Stimulated activated naive CD4-positive, alpha-beta T cell treated with Interleukin-2 at 50 U/mL for 16 hours (primary cell): ENCODE data around the gene PARVG.

Source experiments
- DNase-seq: peaks from one replicate; lab custom pipeline; 2025; lab: John Stamatoyannopoulos, UW

The PARVG gene

DNA sequence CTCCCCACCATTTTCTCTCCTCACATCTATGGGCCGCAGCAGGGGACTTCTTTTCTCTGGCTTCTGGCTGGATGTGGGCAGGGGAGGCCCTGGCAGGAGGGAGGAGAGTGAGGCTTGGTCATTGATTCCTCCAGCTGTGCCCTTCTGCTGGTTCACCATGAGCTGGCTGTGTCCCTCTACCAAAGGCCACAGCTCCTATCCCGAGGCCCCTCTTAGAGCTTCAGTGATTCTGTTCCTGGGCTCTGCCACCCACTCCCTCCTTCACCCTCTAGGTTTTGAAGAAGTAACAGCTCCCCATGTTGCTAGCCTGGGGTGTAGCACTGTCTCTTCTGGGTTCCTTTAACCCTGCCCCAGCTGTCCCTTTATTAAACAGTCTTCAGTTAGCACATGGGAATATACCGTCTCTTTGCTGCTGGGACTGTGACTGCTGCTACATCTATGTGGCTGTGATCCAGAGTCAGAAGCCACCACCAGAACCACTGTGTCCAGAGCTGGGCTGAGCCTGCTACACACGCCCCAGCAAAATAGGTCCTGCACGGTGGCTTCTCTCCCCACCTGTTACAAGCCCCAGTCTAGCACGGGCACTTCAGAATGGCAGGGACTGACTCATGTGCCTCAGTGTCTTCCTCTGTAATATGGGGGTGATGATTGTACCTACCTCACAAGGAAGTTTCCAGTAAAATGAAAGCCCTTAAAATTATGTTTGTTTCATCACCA lies 578 bp upstream of the PARVG start:
- DNase-seq, result no peak

DNA sequence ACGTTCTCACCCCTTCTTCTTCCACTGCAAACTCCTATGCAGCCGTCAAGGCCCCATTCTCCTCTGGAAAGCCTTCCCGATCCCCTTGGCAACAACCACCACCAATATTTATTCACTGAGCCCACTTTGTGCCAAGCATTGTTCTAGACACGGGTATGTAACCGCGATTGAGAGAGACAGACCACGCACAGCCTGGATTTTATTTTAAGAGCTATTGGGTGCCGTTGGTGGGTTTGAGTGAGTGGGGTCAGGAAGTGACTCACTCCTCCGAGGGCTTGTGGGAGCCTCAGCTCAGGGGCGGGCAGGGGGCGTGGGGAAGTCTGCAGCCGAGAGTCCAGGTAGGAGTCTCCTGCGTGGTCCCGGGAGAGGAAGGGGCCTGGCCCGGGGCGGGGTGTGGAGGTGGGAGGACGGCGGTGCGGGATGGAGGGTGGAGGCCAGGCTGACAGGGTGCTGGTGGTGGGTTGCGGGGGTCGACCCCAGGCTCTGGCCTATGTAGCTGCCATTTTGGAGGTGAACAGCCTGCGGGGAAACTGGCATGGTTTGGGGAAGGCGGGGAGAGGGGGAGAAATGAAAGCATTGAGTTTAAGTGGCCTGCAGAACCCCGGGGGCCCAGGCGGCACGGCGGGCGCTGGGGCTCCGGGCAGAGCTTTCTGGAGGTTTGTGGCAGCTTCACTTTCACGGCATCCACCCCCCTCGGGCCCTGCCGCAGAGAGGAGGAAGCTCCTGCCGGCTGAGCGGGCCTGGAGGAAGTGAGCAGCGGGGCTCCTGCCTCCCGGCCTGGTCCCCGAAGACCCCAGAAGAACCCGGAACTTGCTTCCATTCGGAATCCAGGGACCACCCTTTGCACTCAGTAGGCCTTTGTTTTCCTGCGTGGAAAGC lies 547 bp downstream of the PARVG start:
- DNase-seq, result peak; percentile 66

DNA sequence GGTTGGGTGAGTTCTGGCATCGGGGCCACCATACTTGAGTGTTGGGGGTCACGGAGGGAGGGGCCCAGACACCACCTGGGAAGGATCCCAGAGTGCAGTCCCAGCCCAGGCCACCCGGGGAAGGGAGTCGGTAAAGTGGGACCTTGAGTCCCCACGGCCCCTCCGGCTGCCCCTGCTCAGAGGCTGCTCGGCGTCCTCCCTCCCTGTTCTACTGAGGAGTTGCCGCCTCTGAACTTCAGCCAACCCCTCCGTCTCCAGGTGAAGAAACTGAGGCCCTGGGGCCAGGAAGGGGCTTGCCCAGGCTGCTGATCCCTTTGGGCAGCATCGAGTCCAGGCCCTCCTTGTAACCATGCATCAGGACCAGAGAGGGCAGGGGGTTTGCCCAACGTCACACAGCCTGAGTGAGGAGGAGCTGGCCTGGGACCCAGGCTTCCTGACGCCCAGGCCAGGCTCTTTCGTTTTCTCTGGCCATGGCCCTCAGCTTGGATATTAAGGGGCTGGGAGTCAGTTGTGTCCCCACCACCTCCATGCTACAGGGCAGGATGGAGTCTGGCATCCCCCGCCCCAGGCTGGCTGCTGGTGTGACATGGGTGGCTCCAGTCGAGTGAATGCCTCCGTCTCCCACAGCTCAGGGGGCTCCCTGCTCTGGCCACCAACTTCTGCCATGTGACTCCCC lies 1.3 kb downstream of the PARVG start:
- no peak for DNase-seq

DNA sequence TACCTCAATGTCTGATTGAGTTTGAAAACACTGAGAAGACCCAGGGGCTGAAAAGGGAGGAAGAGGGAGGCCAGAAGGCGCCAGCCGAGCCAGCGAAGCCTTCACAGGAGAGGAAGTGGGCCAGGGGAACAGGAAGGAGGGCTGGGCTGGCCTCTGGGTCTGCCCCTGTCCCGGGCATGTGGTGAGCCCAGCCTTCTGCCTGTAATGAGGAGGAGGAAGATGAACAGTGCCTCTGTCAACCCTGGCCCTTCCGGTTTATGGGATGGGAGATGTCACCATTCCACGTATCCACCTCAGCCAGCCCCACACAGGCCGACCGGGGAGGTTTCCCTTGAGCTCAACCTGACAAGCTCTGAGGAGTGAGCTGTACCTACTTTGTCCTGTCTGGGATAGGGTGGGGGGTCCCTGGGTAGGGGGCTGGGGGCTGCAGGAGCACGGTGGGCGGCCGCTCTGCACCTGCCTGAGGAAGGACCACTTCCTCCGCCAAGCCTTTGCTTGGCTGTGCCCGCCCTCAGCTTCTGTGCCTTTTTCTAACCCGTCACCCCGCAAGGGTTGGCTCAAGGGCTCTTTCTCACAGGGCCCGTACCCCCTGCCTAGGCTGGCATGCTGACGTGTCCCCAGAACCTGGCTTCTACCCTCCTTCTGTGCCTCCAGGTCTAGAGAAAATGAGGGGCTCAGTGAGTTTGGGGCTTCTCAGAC lies 2.0 kb downstream of the PARVG start:
- DNase-seq, result no peak

DNA sequence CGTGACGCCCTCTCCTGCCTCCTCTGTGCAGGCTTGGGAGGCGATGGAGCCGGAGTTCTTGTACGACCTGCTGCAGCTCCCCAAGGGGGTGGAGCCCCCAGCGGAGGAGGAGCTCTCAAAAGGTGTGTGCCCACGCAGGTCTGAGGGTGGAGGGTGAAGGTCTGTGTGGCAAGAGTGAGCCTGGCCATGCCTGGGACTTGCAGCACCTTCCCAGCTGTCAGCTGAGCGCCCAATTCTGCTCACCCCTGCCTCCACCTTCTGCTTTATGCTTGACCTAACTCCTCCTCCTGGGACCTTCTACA lies 2.5 kb downstream of the PARVG start:
- DNase-seq, result no peak

DNA sequence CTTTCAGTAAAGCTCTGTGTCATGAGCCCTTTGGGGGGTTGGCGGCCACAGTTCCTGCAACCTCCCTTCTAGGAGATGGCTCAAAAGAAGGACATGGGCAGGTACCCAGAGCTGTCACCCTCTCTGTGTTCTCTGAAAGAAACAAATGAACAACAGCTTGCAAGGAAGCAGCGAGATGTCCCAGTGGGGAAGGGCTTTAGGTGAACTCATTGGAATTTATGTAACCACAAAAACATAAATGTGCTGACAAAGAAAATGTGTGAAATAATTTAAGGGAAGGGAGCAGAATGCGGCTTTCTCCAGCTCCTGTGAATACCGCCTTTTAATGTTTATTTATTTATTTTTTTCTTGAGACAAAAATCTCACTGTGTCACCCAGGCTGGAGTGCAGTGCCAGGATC lies 3.3 kb downstream of the PARVG start:
- DNase-seq, result no peak

DNA sequence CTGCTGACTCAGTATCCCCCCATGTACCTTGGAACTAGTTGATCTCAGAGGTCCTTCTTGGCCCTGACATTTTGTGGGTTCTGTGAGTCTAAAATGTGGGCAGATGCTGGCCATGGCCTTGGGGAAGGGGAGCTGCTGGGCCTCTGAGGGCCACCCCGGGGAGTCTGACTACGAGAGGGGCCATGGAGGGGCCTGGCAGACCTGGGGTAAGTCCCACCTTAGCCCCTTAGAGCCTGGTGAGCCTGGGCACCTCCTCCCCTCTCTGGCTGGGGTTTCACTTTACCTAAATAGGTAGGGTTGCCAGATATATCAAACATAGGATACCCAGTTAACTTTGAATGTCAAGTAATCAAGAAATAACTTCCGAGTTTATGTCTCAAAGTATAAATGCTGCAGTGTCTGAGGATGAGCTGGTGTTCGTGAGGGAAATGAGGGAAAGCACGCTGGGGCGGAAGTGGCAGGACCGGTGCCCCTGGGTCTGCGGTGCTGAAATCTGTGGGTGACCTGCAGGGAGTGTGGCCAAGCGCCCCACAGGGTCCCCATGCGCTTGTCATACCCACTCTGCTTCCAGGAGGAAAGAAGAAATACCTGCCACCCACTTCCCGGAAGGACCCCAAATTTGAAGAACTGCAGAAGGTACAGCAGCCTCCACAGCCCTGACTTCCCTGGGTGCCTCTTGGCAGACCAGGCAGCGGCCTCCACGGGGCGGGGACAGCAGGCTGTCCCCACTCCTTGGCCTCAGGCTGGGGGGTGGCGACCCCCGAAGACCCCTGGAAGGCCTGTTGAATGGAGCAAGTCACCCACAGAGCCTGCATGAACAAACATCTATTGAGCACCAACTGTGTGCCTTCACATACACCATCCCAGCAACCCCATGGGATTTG lies 4.8 kb downstream of the PARVG start:
- no peak for DNase-seq

DNA sequence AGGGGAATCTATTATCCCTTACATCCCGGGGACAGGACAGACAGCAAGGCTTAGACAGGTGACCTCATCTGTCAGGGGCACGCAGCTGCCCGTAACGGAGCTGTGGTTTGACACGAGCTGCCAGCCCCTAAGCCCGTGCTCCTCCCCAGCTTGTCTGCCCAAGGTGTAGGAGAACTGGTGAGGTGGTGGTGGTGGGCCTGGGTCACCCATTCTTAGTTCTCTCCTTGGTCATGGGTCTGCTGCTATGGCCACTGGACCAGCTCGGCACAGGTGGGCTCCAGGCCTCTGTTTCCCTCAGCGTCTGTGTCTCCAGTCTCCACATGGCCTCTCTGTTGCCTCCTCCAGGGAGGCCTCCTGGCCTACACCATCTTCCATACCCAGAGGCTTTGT lies 5.4 kb downstream of the PARVG start:
- DNase-seq, result no peak

DNA sequence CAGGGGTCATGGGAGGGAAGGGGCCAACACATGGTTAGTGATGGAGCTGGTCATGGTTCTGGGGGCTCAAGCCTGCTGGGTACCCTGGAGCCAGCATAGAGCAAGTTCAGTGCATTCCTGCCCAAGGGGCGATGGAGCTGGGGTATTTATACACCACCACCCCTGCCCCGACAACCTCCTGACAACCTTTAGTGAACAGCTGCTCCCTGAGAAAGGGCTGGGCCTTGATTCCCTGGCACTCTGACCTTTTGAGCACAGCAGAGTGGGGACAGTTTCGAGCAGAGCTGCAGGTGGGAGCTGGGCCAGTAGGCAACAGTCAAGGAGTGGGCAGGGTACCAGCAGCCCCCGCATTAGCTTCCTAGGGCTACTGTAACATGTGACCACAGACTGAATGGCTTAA lies 6.0 kb downstream of the PARVG start:
- no peak for DNase-seq

DNA sequence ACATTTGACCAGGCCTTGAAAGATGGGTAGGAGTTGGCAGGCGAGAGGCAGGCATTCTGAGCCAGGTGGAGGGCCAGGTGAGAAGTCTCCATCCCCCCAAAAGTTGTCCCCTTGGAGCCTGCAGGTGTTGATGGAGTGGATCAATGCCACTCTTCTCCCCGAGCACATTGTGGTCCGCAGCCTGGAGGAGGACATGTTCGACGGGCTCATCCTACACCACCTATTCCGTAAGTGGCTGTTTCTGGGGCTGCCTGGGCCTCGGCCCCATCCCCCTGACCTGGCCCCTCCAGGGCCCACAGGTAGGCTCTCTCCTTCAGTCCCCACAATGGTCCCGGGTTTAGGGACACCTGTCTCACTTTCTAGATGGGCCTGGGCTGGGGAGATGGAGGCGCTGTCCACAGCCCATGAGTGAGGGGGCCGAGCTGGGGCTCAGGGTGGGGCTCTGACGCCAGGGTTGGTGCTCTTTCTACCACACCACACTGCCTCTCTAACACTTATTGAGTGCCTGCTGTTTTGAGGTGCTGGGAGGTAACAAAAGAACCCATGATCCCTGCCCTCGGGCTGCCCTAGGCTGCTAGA lies 7.0 kb downstream of the PARVG start:
- DNase-seq, result no peak

DNA sequence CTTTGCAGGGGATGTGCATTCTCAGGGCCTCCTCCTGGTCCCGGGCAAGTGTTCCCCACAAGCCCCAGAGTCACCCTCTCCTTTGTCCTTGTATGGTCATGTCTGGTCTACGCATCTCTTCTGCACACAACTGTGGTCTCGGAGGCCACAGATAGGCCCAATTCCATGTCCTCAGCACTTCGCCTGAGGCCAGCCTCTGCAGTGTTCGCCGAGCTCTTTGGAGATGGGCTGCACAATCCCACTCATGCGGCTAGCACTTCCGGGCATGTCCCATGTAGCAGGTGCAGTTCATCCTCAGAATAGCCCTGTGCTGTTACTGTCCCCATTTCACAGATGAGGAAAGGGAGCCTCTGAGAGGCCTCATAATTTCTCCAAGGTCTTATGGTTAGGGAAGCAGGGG lies 7.6 kb downstream of the PARVG start:
- DNase-seq, result no peak

DNA sequence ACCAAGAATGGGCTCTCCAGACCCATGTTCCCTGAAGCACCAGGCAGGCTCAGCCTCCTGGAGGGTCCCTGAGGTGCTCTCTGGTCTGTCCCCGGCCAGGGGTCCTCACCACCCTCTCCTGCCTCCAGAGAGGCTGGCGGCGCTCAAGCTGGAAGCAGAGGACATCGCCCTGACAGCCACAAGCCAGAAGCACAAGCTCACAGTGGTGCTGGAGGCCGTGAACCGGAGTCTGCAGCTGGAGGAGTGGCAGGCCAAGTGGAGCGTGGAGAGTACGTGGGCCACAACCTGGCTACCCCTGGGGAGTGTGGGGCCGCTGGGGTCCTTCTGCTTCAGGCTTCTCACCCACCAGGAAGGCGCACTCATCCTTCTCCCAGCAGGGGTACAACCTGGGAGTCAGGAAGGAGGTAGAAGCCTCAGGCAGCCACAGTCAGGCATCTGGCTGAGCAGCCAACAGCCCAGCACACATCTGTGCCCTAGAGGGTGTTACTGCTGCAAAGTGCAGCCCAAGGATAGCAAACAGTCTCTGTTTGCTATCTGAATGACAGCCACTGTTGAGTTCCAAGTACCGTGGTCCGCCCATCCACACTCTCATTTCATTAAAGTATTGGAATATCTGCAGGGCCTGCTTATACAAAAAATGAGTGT lies 8.4 kb downstream of the PARVG start:
- DNase-seq, result no peak

DNA sequence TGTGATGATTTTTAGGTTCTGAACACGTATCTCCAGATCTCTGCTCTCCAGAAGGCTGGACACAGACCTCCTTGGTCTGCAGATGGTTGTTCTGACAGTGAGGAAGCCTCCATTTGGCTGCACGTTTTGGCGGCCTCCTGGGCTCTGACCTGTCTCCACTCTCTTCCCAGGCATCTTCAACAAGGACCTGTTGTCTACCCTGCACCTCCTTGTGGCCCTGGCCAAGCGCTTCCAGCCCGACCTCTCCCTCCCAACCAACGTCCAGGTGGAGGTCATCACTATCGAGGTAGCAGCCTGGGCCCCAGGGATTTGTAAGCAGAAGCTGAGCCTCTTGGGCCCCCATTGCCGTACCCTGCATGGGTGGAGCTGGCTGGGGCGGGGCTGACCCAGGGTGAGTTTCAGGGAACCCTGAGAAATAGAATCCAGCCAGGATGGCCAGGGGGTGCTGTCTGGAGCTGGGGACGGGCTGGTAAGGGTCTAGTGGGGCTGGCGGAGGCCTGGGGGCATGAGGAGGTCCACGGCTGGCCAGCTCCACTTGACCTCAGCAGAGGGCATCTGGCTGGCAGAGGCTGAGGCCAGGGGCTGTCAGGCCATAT lies 9.8 kb downstream of the PARVG start:
- no peak for DNase-seq

DNA sequence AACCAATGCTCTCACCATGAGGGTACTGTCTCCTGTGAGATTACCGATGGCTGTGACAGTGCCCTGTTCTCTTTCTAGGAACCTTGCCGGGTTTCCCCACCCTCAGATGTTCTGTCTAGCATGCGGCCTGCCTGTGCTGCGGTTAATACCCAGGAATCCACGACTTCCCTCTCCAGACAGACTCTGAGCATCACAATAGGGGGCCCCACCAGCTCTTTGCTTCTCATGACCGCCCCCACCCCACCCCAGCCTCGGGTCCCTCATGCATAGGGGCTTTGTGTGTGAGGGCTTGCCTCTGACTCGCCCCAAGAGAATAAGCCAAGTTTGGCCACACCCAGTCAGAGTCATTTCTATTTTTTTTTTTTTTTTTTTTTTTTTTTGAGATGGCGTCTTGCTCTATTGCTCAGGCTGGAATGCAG lies 10.3 kb downstream of the PARVG start:
- peak; percentile 47 for DNase-seq

DNA sequence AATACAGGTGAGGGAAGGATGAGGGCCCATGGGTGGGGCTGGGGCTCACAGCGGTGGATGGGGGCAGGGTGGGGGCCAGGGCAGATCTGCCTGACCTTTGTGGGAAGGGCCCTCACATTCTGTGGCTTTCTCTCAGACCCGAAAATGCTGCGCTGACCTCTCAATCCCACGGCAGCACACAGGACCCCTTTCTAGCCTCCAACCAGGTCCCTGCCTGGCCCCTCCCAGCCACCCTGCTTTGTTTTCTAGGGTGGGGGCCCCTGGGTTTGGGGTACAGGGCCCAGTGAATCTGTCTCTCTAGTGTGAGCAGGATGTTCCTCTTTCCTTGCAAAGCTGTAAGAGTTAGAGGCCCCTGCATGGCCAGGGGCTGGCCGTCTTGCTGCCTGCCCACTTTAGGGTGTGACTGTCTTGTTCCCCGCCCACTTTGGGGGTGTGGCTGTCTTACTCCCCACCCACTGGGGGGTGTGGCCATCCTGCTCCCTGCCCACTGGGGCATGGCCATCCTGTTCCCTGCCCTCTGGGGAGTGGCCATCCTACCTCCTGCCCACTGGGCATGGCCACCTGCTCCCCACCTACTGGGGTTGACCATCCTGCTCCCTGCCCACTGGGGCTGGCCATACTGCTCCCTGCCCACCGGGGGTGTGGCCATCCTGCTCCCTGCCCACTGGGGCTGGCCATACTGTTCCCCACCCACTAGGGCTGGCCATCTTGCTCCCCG lies 11.5 kb downstream of the PARVG start:
- no peak for DNase-seq

DNA sequence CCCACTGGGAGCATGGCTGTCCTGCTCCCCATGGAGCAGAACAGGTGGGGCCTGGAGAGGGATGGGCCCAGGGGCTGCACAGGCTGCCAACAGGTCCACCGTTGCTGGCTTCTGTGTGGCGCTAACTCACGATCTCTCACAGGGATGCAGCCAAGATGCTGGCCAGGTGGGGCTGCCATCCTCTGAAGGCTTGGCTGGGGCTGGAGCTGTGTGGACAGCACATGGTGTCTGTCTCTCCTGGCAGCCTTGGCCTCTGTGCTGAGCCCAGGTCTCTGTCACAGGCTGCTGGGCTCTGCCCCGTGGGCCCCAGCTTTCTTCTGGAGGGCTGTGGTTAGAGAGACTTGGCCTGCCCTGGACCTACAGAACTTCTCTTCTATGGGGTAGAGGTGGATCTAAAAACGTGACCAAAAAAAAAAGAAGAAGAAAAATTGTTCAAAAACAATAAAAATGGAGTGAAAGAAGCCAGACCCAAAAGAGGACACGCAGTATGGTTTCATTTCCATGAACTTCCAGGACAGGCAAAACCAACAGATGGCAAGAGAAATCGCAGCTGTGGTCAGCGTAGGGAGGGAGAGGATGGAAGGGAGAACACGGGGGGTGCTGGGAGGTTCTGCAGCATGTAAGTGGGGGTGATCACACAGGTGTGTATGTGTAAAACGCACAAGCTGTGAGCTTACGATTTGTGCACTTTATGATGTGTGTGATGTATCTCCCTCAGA lies 12.2 kb downstream of the PARVG start:
- no peak for DNase-seq

DNA sequence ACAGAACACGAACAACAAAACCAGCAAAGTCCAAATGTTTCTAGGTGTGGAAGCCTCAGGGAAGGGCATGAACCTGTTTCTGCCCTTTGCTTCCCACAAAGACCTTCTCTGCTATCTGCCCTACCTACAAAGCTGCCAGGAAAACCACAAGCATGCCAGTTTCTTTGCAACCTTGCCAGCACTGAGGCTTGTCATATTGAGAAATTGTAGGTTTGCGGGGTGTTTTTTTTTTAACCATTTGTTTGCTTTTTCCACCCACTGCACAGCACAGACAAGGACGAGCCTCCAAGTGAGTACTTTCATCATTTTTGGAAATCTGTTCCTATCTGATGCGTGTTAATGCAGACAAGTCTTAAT lies 12.8 kb downstream of the PARVG start:
- peak; percentile 9 for DNase-seq

DNA sequence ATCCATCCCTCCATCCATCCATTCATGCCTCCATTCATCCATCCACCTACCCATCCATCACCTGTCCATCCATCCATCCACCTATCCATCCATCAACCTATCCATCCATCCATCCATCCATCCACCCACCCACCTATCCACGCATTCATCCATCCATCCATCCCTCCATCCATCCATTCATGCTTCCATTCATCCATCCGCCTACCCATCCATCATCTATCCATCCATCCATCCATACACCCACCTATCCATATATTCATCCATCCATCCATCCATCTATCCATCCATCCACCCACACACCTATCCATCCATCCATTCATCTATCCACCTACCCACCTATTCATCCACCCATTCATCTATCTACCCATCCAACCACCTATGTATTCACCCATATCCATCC lies 13.8 kb downstream of the PARVG start:
- no peak for DNase-seq
